ENCODE results near the gene SPDYE9. TPM values are rescaled to one million over a fixed set of nuclear protein-coding genes. Genes with fewer than 3 reads are reported as not detected.

SPDYE9 gene
- total and polyA plus RNA-seq, 7 donors, result not detected

Other genes with a start within 250 kb of the SPDYE9 start
- 10 to 100 TPM; 16.6 to 28.1 (median 21.1) TPM for gene POM121, start 160.9 kb downstream of the SPDYE9 start, total RNA-seq
- gene POM121, start 160.9 kb downstream of the SPDYE9 start, polyA plus RNA-seq, result 10 to 100 TPM in 1 of 3 donors, 1 to 10 TPM in 2; 8.0 to 18.0 (median 9.3) TPM
- gene TRIM74, start 116.6 kb downstream of the SPDYE9 start, total RNA-seq, result under 1 TPM in 1 of 4 donors, not detected in 3; 0.36 TPM
- under 1 TPM; 0.06 to 0.34 (median 0.07) TPM for gene TRIM74, start 116.6 kb downstream of the SPDYE9 start, polyA plus RNA-seq
- not detected for gene SPDYE8, start 56.3 kb downstream of the SPDYE9 start, total RNA-seq
- gene SPDYE8, start 56.3 kb downstream of the SPDYE9 start, polyA plus RNA-seq, result not detected
- gene SPDYE11, start 28.1 kb downstream of the SPDYE9 start, total RNA-seq, result not detected
- not detected for gene SPDYE11, start 28.1 kb downstream of the SPDYE9 start, polyA plus RNA-seq
- 10 to 100 TPM; 18.2 to 34.0 (median 26.6) TPM for gene NSUN5, start 222.8 kb upstream of the SPDYE9 start, total RNA-seq
- gene NSUN5, start 222.8 kb upstream of the SPDYE9 start, polyA plus RNA-seq, result 10 to 100 TPM; 42.9 to 65.2 (median 45.6) TPM
- 1 to 10 TPM in 1 of 4 donors, under 1 TPM in 3; 0.25 to 1.3 (median 0.55) TPM for gene TRIM50, start 242.0 kb upstream of the SPDYE9 start, total RNA-seq
- under 1 TPM; 0.12 to 0.65 (median 0.17) TPM for gene TRIM50, start 242.0 kb upstream of the SPDYE9 start, polyA plus RNA-seq
- gene FKBP6, start 242.1 kb upstream of the SPDYE9 start, total RNA-seq, result not detected
- gene FKBP6, start 242.1 kb upstream of the SPDYE9 start, polyA plus RNA-seq, result not detected

Data from psoas muscle (tissue), 7 donors.